Activated effector memory CD4-positive, alpha-beta T cell treated with anti-CD3 and anti-CD28 coated beads, Interleukin-2, amount 50 U/mL, for 16 hours (primary cell): ENCODE results near the gene GLUL.
"Not testable (repeated sequence)": the region's sequence is repeated elsewhere in the genome, so short reads cannot be mapped to it uniquely, and the experiment has no call there.

Experiments used
- DNase-seq: peaks from one replicate; pipeline ENCODE4 v3.0.0-alpha.2; 2020

Gene GLUL

GRCh38 chr1:182359645-182360044, 31.9 kb downstream of the GLUL start:
- no peak for DNase-seq

GRCh38 chr1:182357913-182358312, 33.7 kb downstream of the GLUL start:
- no peak for DNase-seq

- no peak for DNase-seq
Measured at GRCh38 chr1:182357171-182357570, 34.4 kb downstream of the GLUL start.

DNA sequence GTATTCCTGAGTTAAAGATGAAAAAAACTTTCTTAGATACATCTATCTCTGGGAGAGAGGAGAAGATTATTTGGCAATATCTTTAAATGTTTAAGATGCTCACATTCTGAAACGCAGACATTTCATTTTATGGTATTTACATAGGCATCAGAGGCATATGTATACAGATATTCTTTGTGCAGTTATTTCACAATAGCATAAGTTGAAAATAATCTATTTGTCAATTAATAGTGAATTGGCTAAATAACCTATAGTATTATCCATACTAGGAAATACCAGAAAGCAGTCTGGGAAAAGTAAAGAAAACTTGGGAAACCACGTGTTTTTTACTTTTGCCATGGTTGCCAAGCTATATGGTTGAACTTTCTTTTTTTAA, 35.9 kb downstream of the GLUL start:
- DNase-seq = no peak

DNA sequence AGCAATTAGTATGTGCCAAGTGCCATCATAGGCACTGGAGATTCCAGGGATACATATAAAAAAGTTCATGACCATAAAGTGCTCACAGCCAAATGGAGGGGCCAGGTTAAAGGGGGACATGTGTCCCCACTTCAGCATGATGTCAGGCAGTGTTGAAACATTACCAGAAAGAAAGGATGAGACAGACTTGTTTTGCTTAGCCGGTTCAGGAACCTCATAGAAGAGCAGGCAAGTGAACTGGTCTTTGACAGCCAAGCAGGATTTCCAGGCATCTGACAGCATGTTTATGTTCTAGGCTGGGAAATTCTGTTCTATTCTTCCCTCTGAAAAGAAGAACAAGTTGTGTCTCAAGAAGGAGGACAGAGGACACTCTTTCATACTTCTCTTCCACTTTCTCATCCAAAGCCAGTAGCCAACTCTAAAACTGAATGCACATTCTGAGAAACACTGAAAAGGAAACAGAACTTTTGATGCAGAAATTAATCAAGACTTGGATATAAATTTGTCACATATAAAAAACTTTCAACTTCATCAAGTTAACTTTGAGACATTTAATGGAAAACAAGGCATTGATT, 39.7 kb downstream of the GLUL start:
- no peak for DNase-seq

- DNase-seq = no peak
Measured at GRCh38 chr1:182350839-182351238, 40.8 kb downstream of the GLUL start.

- no peak for DNase-seq
Measured at GRCh38 chr1:182348961-182349747, 42.4 kb downstream of the GLUL start.

DNA sequence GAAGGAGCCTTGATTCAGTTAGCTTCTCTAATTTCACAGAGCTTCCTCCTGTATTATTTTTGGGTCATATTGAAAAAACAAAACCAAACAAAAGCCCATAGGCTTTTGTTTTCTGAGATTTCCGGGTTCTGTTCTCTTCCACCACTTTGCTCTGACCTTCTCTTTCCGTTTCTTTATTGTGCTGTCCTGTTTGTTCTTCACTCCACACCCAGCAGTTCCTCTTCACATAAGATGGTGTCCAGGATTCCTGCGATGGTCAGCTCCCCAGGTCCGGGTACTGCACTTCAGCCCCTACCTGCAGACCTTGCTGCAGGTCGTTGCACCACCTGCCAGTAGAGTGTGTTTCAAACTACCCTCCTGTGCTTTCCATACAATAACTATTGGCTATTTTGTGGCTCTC, 44.6 kb downstream of the GLUL start:
- DNase-seq = no peak

DNA sequence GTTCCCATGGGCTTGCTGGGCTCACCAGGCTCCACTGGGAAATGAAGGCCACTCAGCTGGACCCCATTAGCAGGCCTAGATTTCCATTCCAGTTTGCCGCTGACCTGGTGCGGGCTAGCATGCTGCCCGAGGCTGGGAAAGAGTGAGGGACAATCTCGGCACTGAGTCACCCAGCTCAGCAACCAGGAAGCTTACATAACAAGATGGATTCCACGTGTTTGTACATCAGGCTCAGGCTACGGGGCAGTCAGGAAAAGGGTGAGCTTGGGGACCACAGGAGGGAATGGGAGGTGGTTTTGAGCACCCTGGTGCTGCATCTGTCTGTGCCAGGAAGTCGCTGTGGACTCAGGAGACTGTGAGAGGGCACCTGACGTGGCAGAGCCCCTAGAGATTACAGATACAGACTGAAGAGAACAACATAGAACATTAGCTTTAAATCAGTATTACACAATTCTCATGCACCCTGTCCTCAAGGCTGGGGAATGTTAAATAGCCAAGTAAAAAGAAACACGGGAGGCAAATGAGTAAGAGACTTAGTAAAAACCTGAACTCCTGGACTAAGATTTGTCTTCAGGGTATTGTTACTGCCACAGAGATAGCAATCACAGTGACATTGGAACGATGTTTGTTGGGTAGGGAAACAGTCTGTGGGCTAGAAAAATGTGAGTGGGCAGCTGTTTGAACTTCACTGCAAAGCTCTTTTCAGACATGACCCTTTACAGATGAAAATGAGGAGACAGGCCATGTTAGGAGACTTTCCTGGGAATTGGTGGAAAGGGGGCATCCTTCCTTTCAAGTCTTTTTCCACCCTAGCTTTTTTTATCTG, 51.1 kb downstream of the GLUL start:
- DNase-seq = no peak

GRCh38 chr1:182339684-182340083, 51.9 kb downstream of the GLUL start:
- DNase-seq = no peak

DNA sequence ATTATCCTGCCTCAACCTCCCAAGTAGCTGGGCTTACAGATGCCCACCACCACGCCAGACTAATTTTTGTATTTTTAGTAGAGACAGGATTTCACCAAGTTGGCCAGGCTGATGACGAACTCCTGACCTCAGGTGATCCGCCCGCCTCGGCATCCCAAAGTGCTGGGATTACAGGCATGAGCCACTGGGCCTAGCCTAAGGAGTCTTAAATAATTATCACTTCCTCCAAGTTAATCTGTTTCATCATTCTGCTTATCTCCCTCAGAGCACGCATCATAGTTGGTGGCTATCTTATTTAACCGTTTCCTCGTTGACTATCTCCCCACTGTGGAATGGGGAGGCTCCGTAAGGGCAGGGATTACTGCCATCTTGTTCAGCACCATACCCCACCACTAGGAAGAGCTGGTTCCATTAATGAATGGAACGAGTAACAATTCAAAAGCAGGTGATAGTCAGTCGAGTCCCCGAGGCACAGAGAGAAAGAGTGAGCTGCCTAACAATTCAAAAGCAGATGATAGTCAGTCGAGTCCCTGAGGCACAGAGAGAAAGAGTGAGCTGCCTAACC, 52.7 kb downstream of the GLUL start:
- no peak for DNase-seq

- DNase-seq = no peak
Measured at GRCh38 chr1:182337736-182338571, 53.6 kb downstream of the GLUL start.

DNA sequence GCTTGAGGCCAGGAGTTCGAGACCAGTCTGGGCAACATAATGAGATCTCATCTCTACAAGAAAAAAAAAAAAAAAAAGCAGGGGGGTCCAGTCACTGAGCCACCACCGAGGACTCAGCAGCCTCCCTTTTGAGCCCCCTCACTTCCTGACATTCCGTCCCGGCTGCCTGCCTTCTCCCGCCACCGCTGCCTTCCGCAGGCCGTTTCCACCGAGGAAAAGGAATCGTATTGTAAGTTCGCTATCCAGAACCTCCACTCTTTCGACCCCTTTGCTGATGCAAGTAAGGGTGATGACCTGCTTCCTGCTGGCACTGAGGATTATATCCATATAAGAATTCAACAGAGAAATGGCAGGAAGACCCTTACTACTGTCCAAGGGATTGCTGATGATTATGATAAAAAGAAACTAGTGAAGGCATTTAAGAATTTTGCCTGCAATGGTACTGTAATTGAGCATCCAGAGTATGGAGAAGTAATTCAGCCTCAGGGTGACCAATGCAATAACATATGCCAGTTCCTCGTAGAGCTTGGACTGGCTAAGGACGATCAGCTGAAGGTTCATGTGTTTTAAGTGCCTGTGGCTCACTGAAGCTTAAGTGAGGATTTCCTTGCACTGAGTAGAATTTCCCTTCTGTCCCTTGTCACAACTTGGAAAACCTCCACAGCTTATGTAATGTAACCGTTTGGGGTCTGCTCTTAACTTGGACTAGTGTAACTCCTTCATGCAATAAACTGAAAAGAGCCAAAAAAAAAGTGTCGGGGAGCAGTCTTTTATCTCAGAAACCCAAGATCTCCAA, 55.6 kb downstream of the GLUL start:
- DNase-seq = no peak

- DNase-seq = not testable (repeated sequence)
Measured at GRCh38 chr1:182333071-182333571, 58.5 kb downstream of the GLUL start.

DNA sequence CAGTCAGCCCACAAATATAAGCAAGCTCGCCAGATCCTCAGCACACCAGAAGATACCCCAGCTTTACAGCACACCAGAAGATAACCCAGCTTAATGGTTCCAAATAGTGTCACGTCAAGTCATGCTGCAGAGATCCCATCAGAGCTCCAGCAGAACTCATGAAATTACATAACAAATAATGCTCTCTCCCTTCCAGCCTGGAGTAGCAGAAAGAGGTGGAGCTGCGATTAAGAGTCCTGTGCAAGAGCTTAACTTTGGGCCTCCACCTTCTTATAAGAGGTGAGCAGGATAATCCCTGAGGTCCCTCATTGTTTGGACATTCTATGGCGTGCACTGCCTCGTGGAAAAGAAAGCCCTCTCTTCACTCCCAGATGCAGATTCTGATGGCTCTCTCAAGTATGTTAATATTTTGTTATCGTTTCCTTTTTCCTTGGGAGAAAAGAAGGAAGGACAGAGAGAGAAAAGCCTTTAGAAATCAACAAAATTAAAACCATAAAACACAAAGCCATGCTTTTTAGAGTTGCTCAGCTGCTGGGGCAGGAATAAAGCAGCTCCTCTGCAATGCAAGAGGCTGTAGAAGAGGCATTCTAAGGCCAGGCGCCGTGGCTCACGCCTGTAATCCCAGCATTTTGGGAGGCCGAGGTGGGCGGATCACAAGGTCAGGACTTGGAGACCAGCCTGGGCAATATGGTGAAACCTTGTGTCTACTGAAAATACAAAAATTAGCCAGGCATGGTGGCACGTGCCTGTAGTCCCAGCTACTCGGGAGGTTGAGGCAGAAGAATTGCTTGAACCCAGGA, 59.1 kb downstream of the GLUL start:
- no peak for DNase-seq
